Left ventricle myocardium inferior (tissue), 1 donor: ENCODE measurements around the gene EHMT1. TPM values are rescaled to one million over a fixed set of nuclear protein-coding genes. Genes with fewer than 3 reads are reported as not detected.
"Not testable (repeated sequence)": the region's sequence is repeated elsewhere in the genome, so short reads cannot be mapped to it uniquely, and the experiment has no call there.

ENCODE experiments used
- DNase-seq: peaks from one replicate; pipeline ENCODE4 v3.0.0-alpha.2; 2020
- H3K27ac ChIP-seq: fragments of 200-600 bp; replicated peaks from 2 replicates; pipeline ENCODE4 v1.8.0; 2021
- H3K27me3 ChIP-seq: fragments of 200-600 bp; 2 replicates; pipeline ENCODE4 v1.8.0; 2021; ENCODE audit warnings: low read depth
- H3K36me3 ChIP-seq: fragments of 200-600 bp; 2 replicates; pipeline ENCODE4 v1.8.0; 2021
- H3K4me1 ChIP-seq: fragments of 200-600 bp; 2 replicates; pipeline ENCODE4 v1.8.0; 2021
- H3K4me3 ChIP-seq: fragments of 200-600 bp; 2 replicates; pipeline ENCODE4 v1.8.0; 2021; ENCODE audit warnings: mild to moderate bottlenecking, moderate library complexity
- H3K9me3 ChIP-seq: fragments of 200-600 bp; replicated peaks from 2 replicates; pipeline ENCODE4 v1.8.0; 2021
- CTCF ChIP-seq: fragments of 200-600 bp; IDR thresholded peaks from 2 replicates; pipeline ENCODE4 v1.8.0; 2021; ENCODE audit warnings: antibody characterized with exemption, mild to moderate bottlenecking, borderline replicate concordance
- intact Hi-C: fragments of 100-400 bp; cut with micrococcal nuclease; formaldehyde crosslinking; loops from one replicate; pipeline ENCODE4 v1.11.0; 2022
- total RNA-seq: library from RNA; stranded (reverse); fragmentation: NEBNext Ultra II Directional; extraction: Animal tissue kit (Norgen Biotek cat#: 25700); gene quantifications from one replicate; pipeline ENCODE4 v1.2.1, GENCODE V29; 2021
- donor health status: DM: no; HTN: yes; CAD: no; lungs with severe emphysema.

Gene EHMT1
- total RNA-seq, 1 donor from 2014 or later, result 31.3 TPM

DNA sequence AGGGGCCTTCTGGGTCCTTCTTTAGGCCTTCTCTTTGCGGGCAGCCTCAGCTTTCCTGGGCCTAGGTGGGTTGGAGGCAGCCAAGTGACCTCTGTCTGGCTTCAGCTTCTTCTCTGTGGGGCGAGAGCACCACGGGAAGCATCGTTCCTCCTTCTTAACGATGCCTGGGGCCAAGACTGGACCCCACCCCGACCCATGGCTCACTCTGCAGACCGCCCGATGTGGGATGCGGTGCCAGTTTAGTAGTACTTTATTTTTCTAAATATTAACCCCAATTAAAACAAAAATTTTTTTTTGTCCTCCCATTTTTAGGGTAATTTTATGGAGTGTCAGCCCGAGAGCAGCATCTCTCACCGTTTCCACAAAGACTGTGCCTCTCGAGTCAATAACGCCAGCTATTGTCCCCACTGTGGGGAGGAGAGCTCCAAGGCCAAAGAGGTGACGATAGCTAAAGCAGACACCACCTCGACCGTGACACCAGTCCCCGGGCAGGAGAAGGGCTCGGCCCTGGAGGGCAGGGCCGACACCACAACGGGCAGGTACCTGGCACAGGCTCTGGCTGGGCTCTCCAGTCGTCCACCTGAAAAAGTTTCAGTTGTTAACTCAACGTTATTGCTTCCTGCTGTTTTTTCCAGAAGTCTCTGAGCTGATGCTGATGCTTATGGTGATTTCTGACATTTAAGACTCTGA, 157.6 kb downstream of the EHMT1 start:
- Histone ChIP-seq H3K4me3 (no peak overlapping the region), H3K27ac (no peak overlapping the region), H3K4me1 (no peaks in the 10 kb centered on the region), H3K36me3 (peaks cover 74% of the 10 kb centered on the region), H3K9me3 (no peaks in the 10 kb centered on the region), H3K27me3 (no peaks in the 10 kb centered on the region)
- TF ChIP-seq CTCF, result no peak
- DNase-seq, result no peak
- intact Hi-C loops, result no loop called here

DNA sequence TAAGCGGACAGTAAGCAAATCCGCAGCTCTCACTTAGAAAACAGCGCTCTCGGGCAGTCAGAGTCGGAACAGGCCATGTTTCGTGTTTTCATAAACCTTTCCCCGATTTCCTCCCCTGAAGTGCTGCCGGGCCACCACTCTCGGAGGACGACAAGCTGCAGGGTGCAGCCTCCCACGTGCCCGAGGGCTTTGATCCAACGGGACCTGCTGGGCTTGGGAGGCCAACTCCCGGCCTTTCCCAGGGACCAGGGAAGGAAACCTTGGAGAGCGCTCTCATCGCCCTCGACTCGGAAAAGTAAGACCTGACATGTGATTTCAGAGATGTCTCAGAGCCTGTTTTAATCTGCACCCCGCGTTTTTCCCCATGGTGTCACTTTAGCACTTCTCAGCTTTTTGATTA, 159.0 kb downstream of the EHMT1 start:
- no peak overlapping the region for H3K27ac ChIP-seq
- H3K4me3 ChIP-seq, result no peak overlapping the region
- no peak for DNase-seq
- H3K36me3 ChIP-seq, result peaks cover 80% of the 10 kb centered on the region
- no peak for TF ChIP-seq CTCF
- no peaks in the 10 kb centered on the region for H3K27me3 ChIP-seq
- H3K4me1 ChIP-seq, result no peaks in the 10 kb centered on the region
- intact Hi-C loops, result no loop called here
- H3K9me3 ChIP-seq, result no peaks in the 10 kb centered on the region

GRCh38 chr9:137778336-137778735, 159.5 kb downstream of the EHMT1 start:
- Histone ChIP-seq H3K36me3 (peaks cover 82% of the 10 kb centered on the region), H3K4me3 (no peak overlapping the region), H3K27ac (no peak overlapping the region), H3K4me1 (no peaks in the 10 kb centered on the region), H3K9me3 (no peaks in the 10 kb centered on the region), H3K27me3 (no peaks in the 10 kb centered on the region)
- no peak for DNase-seq
- no peak for TF ChIP-seq CTCF
- intact Hi-C loops, result no loop called here

- Histone ChIP-seq H3K9me3 (no peaks in the 10 kb centered on the region), H3K36me3 (peaks cover 82% of the 10 kb centered on the region), H3K4me3 (no peak overlapping the region), H3K27ac (no peak overlapping the region), H3K27me3 (no peaks in the 10 kb centered on the region), H3K4me1 (no peaks in the 10 kb centered on the region)
- DNase-seq, result no peak
- TF ChIP-seq CTCF, result no peak
- intact Hi-C loops, result no loop called here
Measured at GRCh38 chr9:137778914-137779313, 160.1 kb downstream of the EHMT1 start.

- H3K4me1 ChIP-seq, DNase-seq, H3K27me3 ChIP-seq, H3K9me3 ChIP-seq, intact Hi-C loops, H3K4me3 ChIP-seq, H3K27ac ChIP-seq: not testable (repeated sequence)
- H3K36me3 ChIP-seq, result peaks cover 81% of the 10 kb centered on the region
Measured at GRCh38 chr9:137780031-137780430, 161.2 kb downstream of the EHMT1 start.

- H3K36me3 ChIP-seq, result peaks cover 72% of the 10 kb centered on the region
- DNase-seq, result no peak
- TF ChIP-seq CTCF, result no peak
Measured at GRCh38 chr9:137781906-137782585, 163.2 kb downstream of the EHMT1 start.

More at GRCh38 chr9:137781906-137782585, 163.2 kb downstream of the EHMT1 start:
- no peak overlapping the region for H3K27ac ChIP-seq
- H3K9me3 ChIP-seq, result no peaks in the 10 kb centered on the region
- intact Hi-C loops, result no loop called here
- H3K4me3 ChIP-seq, result no peak overlapping the region
- H3K27me3 ChIP-seq, result no peaks in the 10 kb centered on the region
- H3K4me1 ChIP-seq, result no peaks in the 10 kb centered on the region
